GM13976 (cell line): ENCODE measurements around the gene DCXR.

Experiments
- DNase-seq: peaks from one replicate; pipeline ENCODE4 v3.0.0; 2012; ENCODE audit warnings: low spot score
- in situ Hi-C: fragments of 300-500 bp; cut with MboI; formaldehyde crosslinking; loops from one replicate; pipeline ENCODE4 v1.12.0; 2022; ENCODE audit warnings: low sequenced_read_pairs, mixed read lengths, inconsistent platforms; ENCODE audit not compliant: unreplicated experiment
- TF ChIP-seq, protein P1 (sequence below): IDR thresholded peaks from 2 replicates; pipeline ENCODE4 v1.5.1; 2012; ENCODE audit warnings: borderline replicate concordance, mild to moderate bottlenecking; ENCODE audit not compliant: insufficient read depth; ENCODE audit errors: extremely low read depth, missing control alignments, control extremely low read depth

Gene DCXR

DNA sequence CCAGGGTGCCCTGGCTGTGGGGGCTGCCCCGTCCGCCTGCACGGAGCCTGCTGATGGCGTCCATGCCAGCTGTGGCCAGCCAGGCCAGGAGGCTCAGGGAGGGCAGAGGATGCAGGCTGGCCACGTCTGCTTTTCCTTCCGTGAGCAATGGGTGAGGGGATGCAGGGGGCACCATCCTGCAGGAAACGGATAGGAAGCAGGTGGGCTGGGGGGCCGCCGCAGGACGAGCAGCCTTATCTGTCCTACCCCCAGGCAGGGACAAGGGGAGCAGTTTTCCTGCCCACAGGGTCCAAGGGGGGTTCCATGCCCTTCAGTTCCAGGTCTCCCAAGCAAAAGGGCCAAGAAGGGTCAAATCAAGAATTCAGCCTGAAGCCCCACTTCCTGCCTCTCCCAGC, 21.4 kb upstream of the DCXR start:
- in situ Hi-C loops = no loop called here
- no peak for DNase-seq
- TF ChIP-seq, protein P1, sequence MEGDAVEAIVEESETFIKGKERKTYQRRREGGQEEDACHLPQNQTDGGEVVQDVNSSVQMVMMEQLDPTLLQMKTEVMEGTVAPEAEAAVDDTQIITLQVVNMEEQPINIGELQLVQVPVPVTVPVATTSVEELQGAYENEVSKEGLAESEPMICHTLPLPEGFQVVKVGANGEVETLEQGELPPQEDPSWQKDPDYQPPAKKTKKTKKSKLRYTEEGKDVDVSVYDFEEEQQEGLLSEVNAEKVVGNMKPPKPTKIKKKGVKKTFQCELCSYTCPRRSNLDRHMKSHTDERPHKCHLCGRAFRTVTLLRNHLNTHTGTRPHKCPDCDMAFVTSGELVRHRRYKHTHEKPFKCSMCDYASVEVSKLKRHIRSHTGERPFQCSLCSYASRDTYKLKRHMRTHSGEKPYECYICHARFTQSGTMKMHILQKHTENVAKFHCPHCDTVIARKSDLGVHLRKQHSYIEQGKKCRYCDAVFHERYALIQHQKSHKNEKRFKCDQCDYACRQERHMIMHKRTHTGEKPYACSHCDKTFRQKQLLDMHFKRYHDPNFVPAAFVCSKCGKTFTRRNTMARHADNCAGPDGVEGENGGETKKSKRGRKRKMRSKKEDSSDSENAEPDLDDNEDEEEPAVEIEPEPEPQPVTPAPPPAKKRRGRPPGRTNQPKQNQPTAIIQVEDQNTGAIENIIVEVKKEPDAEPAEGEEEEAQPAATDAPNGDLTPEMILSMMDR = no peak

DNA sequence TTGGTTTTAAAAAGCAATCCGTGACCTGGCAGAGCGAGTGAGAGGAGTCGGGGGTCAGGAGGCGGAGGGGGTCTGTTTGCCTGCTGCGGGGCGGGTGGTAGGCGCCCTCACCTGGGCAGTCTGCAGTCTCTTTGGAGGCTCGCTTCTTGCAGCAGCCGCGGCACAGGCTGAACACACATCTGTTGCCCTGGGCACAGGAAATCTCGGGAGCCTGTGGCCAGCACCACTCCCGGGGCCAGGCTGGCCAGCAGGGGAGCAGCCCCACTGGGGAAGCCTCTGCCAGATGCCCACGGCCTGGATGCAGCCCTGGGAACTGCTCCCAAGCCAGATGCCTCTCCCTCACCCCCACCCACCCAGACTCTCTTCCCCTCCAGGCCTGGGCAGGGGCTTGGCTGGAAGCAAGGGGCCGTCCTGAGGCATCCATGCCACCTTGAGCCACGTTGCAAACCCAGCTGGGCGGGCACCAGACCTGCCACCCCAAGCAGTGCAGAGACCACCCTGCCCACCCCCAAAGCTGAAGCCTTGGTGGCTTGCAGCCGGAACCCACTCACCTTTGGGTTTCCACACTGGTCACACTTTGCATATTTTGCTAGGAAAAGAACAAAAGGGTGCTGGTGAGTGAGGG, 20.8 kb upstream of the DCXR start:
- TF ChIP-seq, protein P1 = no peak
- DNase-seq = no peak
- in situ Hi-C loops = no loop called here

DNA sequence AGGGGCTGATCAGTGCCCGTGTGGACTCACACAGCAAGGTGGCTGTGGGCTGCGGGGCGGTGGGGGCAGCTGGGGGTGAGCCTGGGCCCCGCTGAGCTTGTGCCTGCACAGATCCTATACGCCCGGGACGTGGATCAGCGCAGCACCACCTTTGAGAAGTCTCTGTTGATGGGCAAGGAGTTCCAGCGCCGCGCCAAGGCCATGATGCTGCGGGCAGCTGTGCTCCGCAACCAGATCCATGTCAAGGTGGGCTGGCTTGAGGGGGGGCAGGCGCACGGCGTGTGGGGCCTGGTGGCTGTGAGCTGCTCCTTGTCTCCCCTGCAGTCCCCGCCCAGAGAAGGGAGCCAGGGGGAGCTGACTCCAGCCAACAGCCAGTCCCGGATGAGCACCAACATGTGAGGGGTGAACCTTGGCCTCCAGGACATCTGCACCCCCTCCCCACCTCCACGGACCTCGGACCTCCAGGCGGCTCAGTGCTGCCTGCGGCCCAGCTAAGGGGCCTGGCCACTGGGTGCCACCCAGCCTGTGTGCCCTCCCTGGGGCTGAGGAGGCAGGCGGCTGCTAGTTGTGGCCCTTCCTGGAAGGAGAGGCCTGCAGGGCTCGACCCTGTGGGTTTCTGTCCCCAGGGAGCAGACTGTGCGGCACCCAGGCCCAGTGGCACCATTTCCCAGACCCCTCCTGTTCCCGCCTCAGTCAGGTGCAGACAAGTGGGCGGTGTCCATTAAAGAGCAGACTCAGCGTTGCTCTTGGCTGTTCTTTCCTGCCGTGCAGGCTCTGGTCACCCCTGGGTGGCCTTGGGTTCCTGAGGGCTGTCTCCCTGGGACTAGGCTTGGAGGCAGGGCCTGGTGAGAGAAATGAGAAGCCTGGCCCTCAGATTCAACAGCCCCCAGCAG, 19.5 kb upstream of the DCXR start:
- TF ChIP-seq, protein P1 = no peak
- DNase-seq = no peak
- in situ Hi-C loops = no loop called here

DNA sequence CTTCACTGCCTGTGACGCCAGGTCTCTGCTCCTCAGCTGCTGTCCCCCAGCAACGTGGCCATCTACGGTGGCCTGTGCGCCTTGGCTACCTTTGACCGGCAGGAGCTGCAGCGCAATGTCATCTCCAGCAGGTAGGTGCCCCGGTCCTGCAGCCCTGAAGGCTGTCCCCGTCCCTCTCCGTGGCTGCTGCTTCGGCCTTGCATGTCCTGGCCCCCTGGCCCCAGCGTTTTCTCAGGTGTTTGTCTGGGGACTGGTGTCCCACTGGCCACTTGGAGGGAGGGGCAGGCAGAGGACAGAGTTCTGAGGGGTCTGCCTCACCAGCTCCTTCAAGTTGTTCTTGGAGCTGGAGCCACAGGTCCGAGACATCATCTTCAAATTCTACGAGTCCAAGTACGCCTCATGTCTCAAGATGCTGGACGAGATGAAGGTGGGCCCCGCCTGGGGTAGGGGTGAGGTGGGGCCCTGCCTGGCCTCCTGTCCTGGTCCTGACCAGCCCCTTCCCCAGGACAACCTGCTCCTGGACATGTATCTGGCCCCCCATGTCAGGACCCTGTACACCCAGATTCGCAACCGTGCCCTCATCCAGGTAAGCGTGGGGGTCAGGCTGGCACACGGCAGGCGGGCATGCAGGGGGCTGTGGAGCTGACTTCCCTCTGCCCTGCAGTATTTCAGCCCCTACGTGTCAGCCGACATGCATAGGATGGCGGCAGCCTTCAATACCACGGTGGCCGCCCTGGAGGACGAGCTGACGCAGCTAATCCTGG, 18.6 kb upstream of the DCXR start:
- in situ Hi-C loops = no loop called here
- DNase-seq = no peak
- TF ChIP-seq, protein P1 = no peak

DNA sequence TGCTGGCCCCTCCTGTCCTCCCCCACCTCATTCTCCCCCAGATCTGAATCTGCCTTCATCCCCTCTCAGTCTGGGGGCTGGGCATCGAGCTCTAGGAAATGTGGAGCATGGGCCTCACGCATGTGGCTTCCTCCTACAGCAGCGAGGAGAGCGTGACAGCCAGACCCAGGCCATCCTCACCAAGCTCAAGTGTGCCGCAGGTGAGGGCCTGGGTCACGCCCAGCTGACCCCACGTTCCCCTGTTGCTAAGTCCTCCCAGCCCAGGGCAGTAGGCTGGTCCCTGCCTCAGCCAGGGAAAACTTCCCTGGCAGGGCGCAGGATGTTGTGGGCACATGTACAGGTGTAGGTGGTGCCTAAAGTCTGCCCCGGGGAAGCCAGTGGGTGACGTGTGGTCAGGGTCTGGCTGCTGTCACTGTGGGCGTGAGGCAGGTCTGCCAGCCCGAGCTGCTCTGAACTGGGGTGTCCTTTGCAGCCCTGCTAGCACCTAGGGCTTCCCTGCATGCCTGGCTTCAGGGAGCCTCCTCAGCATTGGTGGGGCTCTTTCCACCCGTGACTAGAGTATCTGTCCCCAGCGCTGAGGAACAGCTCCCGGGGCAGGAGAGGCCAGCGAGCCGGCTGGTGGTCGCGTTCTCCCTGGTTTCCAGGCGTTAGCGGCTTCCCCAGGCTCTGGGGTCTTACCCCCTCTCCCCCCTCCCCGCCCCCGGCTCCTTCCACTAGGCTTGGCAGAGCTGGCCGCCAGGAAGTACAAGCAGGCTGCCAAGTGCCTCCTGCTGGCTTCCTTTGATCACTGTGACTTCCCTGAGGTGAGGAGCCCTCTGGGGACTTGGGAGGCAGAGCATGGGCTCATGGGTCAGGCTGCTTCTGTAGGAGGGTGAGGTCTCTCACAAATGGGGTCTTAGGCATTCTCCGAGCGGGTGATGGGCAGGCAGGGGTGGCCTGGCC, 17.8 kb upstream of the DCXR start:
- TF ChIP-seq, protein P1 = no peak
- no peak for DNase-seq
- in situ Hi-C loops = no loop called here
